ENCODE measurements around the gene AQP4.

AQP4 gene, protein sequence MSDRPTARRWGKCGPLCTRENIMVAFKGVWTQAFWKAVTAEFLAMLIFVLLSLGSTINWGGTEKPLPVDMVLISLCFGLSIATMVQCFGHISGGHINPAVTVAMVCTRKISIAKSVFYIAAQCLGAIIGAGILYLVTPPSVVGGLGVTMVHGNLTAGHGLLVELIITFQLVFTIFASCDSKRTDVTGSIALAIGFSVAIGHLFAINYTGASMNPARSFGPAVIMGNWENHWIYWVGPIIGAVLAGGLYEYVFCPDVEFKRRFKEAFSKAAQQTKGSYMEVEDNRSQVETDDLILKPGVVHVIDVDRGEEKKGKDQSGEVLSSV

GRCh38 chr18:26865557-26865956 lies at the start of gene AQP4:
TSS of gene AQP4 (minus strand) at chr18:26865707. CDS start at chr18:26865689, 18 bp downstream.
- DNase-seq, result no peak

DNA sequence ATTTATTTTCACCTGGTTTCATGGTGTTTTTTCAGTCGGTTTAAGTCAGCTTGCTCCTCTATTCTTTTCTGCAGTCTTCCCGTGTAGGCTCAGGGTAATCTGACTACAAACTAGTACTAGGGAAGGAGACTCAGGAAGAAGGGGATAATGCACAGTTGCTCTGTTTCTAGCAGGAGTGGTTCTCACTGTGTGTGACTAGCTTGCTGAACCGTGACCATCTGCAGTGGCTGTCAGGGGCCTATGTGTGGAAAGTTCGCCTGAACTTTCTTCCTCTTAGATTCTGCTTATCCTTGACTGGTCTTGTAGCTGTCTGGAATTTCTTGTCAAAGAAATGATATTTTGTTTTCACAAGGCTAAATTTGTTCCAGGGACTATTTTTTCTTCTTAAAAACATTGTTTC lies 46.3 kb upstream of the AQP4 start:
- DNase-seq, result no peak

DNA sequence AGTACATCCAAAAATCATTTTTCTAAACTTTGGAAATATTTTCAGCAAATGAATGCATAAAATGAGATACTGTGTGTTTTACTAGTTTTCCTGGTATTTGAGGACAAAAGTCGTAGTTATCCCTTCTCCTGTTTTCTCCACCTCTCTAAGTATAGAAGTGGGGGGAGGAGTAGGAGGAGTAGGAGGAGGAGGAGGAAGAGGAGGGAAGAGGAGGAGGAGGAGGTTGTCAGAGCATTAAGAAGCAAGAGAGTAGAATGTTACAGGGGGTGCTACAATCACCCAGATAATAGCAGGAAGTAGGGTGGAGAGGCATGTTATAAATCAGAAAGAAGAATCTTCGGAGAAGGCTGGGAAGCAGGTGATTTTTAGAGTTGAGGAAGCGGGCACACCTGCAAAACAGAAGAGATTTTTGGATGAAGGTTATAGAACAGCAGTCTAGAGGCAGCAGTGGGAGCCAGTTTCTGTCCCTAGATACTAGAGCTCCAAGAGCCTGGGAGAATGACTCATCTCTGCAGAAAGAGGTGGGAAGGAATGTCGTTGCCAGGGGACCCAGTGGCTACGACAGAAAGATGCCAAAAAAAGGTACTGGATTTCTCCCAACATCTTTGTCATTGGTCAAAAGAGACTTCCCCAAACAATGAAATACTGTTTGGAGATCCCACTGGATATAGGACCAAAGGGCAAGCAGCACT lies 44.2 kb upstream of the AQP4 start:
- DNase-seq, result no peak

DNA sequence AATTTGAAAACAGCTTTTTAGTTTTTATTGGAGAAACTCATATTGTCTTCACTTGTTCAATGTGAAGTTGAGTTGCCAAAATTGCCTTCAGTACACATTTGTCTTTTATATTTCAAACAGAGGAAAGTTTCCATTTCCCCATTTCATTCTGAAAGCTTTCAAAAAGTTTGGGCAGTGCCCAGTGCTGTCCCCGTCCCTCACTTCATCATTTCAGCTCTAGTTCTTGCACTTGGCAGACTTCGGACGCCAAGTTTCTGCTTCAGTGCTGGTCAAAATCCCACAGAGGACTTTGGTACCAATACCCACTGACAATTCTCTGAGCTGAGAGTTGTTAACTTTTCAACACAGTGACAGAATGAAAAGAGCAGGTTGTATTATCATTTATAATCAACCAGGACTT lies 43.4 kb upstream of the AQP4 start:
- DNase-seq, result no peak

DNA sequence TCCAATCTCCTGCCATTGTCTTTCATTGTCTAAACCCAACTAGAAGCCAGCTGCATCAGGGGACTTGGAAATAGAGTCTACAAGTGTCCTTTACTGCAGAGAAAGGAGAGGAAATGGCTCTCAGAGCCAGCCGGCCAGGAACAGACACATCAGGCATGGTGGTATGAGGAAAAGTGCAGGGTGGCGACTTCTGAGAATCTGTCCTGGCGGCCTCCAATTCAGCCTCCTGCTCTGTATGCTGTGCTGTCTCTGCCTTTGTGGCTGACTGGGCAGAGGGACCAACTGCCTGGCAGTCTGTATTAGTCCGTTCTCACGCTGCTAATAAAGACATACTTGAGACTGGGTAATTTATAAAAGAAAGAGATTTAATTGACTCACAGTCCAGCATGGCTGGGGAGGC lies 36.8 kb upstream of the AQP4 start:
- DNase-seq, result no peak

DNA sequence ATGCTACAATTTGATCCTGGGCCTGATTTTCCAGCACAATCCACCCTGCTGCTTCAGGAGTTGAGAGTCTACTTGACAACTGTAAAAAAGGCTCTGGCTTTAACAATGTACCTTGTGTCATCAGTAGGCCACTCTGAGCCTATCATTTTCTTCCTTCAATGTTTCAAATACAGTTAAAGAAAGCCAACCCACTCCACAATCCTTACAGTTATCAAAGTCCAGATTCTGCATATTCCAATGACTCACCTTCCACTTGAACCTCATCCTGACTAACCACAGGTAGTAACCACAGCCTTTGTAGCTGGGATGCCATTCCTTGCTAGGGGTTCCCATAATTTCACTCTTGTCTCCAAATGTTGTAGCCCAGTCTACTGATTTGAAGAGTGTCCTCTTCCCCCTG lies 35.5 kb upstream of the AQP4 start:
- DNase-seq, result no peak

DNA sequence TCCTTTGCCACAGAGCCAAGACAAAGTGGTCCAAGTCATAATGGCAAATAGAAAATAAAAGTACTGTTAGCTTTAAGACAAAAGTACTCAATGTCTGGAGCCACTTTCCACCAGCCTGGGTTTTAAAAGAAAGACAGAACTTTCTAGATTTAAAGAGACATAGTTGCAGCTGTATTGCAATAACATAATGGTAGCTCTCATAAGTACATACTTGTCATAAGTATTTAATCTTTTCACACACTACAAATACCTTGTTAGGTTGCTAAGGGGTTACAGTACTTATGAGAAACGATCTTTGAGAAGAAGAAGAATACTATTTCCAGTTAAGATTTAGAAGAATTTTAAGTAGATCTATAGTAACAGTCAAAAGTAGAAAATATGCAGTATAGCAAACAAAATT lies 28.9 kb upstream of the AQP4 start:
- DNase-seq, result no peak

- DNase-seq, result no peak
These were observed 28.5 kb upstream of the AQP4 start for GRCh38 chr18:26893996-26894395.

DNA sequence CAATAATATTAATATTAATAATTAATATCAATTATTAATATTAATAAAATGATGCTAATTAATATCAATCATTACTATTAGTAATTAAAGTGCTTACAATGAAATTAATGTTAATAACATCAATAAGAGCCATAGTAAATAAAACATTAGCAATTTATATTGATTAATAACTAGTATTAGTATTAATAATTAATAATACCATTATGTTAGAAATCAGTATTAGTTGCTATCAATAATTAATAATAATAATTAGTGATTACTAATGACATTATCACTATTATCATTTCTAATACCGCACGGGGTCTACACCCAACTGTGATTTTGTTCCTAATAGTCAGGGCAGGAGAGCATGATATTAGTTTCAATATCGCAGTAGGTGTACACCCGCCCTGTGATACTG lies 22.8 kb upstream of the AQP4 start:
- no peak for DNase-seq

DNA sequence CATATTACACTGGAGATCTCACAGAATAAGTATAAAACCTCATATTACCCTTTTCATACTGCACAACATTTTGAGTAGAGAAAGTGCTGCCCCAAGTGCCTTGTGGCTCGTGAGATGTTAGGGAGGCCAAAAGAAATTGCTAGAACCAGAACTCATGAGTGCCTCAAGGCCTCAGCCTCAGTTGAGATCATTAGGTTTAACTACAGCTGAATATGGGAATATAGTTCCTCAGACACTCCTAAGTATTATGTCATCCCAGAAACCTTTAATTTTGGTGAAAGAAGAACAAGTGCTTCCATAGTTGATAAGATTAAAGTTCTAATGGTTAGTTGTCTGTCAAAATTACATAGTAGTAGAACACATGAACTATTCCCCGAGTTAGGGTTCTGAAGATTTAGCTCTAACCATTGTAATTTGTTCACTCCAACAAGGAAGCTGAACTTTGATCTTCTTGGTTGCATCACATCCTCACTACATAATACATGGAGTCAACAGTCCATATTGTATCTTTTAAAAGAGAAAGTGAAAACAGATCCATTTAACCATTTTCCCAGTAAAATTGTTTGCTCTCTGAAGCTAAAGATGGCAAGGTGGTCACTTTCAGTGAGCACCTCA lies 9.6 kb upstream of the AQP4 start:
- DNase-seq, result no peak

- DNase-seq, result no peak
These were observed 8.8 kb upstream of the AQP4 start for GRCh38 chr18:26874283-26874682.

- DNase-seq, result no peak
These were observed 4.1 kb upstream of the AQP4 start for GRCh38 chr18:26869640-26870039.

DNA sequence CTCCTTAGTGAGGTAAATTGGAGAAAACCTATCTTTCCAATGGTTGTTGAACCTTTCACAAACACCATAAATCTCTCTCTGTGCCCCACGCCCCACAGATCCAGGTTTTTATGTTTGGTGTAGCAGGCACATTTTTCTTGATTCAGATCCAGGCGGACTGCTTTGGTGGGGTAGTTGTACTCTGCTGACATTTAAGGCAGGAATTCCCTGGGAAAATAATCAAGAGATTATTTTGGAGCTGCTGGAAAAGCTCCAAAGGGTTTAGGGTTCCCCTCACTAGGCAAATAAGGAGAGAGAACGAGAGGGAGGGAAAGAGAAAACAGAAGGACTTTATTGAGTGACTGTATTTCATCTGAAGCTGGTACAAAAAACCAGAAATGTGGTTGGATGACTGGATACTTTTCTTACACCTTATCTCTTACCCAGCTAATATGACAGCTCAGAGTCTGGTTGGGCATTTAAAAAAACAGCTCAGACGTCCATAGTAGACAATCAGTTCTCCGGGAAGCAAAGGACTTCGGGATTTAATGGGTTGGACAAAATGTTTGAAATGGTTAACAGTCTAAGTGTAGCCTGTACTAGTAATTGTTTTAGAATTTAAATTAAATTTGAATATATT lies 3.6 kb upstream of the AQP4 start:
- no peak for DNase-seq

GRCh38 chr18:26867471-26867870 lies 2.0 kb upstream of the AQP4 start:
- DNase-seq, result no peak

- DNase-seq, result no peak
These were observed 849 bp downstream of the AQP4 start for GRCh38 chr18:26864658-26865057.

DNA sequence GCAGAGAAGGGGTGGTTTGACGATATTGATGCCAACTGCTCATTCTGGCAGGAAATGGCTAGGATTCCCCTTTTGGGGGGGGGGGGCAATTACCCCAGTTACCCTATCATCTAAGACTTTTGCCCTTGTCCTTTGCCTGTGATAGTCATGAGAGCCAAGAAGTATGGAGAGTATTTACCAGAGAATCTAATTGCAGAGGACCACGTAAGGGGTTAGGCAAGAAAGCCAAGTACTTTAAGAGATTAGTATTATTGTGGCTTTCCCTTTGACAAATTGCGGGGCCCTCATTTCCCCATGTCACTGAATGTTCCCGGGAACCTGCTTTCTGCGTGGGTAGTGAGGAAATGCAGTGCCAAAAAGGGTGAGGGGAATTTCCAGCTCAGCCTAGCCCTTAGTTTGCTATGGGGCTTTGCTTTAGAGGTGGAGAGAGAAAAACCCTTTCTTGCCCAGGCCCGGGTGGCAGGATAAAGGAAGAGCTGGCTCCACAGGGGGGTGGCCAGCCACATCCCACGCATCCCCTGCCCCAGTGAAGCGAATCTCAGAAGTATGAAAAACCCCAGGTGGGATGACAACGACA lies 1.5 kb downstream of the AQP4 start:
- DNase-seq, result no peak

- DNase-seq, result no peak
These were observed 2.2 kb downstream of the AQP4 start for GRCh38 chr18:26863122-26863879.

- DNase-seq, result no peak
These were observed 3.4 kb downstream of the AQP4 start for GRCh38 chr18:26862084-26862483.

- no peak for DNase-seq
These were observed 11.1 kb downstream of the AQP4 start for GRCh38 chr18:26854292-26854881.

GRCh38 chr18:26853401-26853800 lies 12.1 kb downstream of the AQP4 start:
- no peak for DNase-seq

DNA sequence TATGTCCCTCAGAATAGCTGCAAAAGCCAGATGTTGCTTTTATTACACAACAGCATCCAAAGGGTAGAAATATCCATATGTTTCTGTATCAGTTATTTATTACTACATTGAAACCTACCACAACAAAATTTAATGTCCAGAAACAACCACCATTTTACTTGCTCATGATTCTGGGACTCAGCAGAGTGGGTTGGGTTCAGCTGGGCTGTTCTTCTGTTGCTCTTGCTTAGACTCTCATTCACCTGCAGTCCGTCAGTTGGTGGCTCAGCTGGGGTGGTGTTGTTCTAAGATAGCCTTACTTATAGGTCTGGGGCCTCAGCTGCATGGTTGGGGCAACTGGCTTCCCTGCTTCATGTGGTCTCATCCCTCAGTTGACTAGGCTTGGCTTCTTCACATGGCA lies 21.7 kb downstream of the AQP4 start:
- no peak for DNase-seq

DNA sequence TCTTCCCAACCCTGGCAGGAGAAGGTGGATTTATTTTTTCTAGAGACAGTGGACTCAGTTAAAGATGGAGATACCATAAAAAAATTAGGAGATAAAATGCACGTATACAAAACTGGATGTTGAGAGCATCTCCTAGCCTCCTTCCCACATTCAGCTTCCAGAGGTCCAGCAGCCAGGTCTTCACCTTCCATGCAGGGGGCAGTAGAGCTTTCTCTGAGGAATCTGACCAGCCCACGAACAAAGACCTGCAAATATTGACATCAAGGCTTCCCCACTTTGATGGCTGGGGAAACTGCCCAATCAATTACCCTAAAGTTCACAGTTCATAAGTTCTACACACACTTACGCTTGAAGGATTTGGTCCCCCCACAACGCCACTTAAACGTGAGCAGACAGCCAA lies 24.5 kb downstream of the AQP4 start:
- no peak for DNase-seq
